ENCODE data around the gene HECW1.

GRCh38 chr7:43307522-43307921, 195.1 kb downstream of the HECW1 start:
- no peak for TF ChIP-seq ARNTL (CRISPR knock-in tag; IDR thresholded peaks at IDR 0.05; ENCODE audit: borderline replicate concordance, low read depth)
- no peak for TF ChIP-seq OSR1 (CRISPR knock-in tag; IDR thresholded peaks at IDR 0.05)
- no peak for TF ChIP-seq PATZ1 (CRISPR knock-in tag; IDR thresholded peaks at IDR 0.05; ENCODE audit: borderline replicate concordance)
- TF ChIP-seq ZNF565 (CRISPR knock-in tag; conservative IDR thresholded peaks at IDR 0.05; ENCODE audit: low read depth) = no peak
- TF ChIP-seq GLIS3 (CRISPR knock-in tag; IDR thresholded peaks at IDR 0.05) = no peak
- TF ChIP-seq TOX (CRISPR knock-in tag; IDR thresholded peaks at IDR 0.05; ENCODE audit: borderline replicate concordance) = no peak
- no peak for TF ChIP-seq CREB5 (CRISPR knock-in tag; IDR thresholded peaks at IDR 0.05; ENCODE audit: low read depth)
- no peak for TF ChIP-seq PPARA (CRISPR knock-in tag; IDR thresholded peaks at IDR 0.05; ENCODE audit: borderline replicate concordance)

All from SK-N-SH treated with all-trans-retinoic acid at 6 μM for 48 hours (cell line).